GM23338 (cell line): ENCODE data around the gene ARFIP1. TPM values are rescaled to one million over a fixed set of nuclear protein-coding genes. Genes with fewer than 3 reads are reported as not detected.

Experiments
- ATAC-seq: fragments of 200-7000 bp; cut with Tn5 transposase; 3 replicates; pipeline ENCODE4 v1.9.1; 2020
- DNase-seq: peaks from one replicate; pipeline ENCODE4 v3.0.0-alpha.2; 2015; ENCODE audit warnings: low spot score
- H2AFZ ChIP-seq: fragments of 200-600 bp; sonication (generic); 2 replicates; pipeline ENCODE4 v1.8.0; 2016; ENCODE audit warnings: antibody characterized with exemption, mild to moderate bottlenecking, moderate library complexity
- H3F3A ChIP-seq: fragments of 200-600 bp; sonication (generic); replicated peaks from 2 replicates; pipeline ENCODE4 v1.8.0; 2017; ENCODE audit warnings: antibody characterized with exemption, mixed run types, low read depth
- H3K27ac ChIP-seq: fragments of 200-600 bp; sonication (generic); 2 replicates; pipeline ENCODE4 v1.6.1; 2016; ENCODE audit warnings: low read depth
- H3K27me3 ChIP-seq: fragments of 200-600 bp; sonication (generic); 2 replicates; pipeline ENCODE4 v1.8.0; 2016; ENCODE audit warnings: mild to moderate bottlenecking, mixed run types, moderate library complexity; ENCODE audit not compliant: insufficient read depth
- H3K36me3 ChIP-seq: fragments of 200-600 bp; sonication (generic); 2 replicates; pipeline ENCODE4 v1.8.0; 2016; ENCODE audit warnings: mild to moderate bottlenecking; ENCODE audit not compliant: insufficient read depth
- H3K4me1 ChIP-seq: fragments of 200-600 bp; sonication (generic); 2 replicates; pipeline ENCODE4 v1.8.0; 2016; ENCODE audit warnings: mild to moderate bottlenecking, moderate library complexity; ENCODE audit not compliant: insufficient read depth
- H3K4me2 ChIP-seq: fragments of 200-600 bp; sonication (generic); 2 replicates; pipeline ENCODE4 v1.7.1; 2017; ENCODE audit warnings: mixed run types
- H3K4me3 ChIP-seq: fragments of 200-600 bp; sonication (generic); 2 replicates; pipeline ENCODE4 v1.6.1; 2016; ENCODE audit warnings: mixed run types
- H3K79me2 ChIP-seq: fragments of 200-600 bp; sonication (generic); replicated peaks from 2 replicates; pipeline ENCODE4 v1.8.0; 2017; ENCODE audit warnings: mild to moderate bottlenecking; ENCODE audit not compliant: insufficient read depth
- H3K9me2 ChIP-seq: fragments of 200-600 bp; sonication (generic); 2 replicates; pipeline ENCODE4 v1.8.0; 2017; ENCODE audit not compliant: insufficient read depth
- H4K20me1 ChIP-seq: fragments of 200-600 bp; sonication (generic); replicated peaks from 2 replicates; pipeline ENCODE4 v1.8.0; 2017; ENCODE audit warnings: mild to moderate bottlenecking; ENCODE audit not compliant: insufficient read depth
- H3K27ac Mint-ChIP-seq: 2 replicates; pipeline ENCODE4 v1.8.0; 2020; ENCODE audit warnings: inconsistent platforms, mild to moderate bottlenecking, moderate library complexity, mixed read lengths
- H3K27me3 Mint-ChIP-seq: 3 replicates; pipeline ENCODE4 v1.8.0; 2022; ENCODE audit warnings: low read depth, mild to moderate bottlenecking, moderate library complexity, mixed read lengths, inconsistent platforms; ENCODE audit not compliant: insufficient read depth, poor library complexity
- H3K36me3 Mint-ChIP-seq: 3 replicates; pipeline ENCODE4 v1.8.0; 2021; ENCODE audit warnings: low read depth, mild to moderate bottlenecking, inconsistent platforms, moderate library complexity, mixed read lengths
- H3K4me1 Mint-ChIP-seq: 3 replicates; pipeline ENCODE4 v1.8.0; 2020; ENCODE audit warnings: mild to moderate bottlenecking, inconsistent platforms, mixed read lengths
- H3K4me3 Mint-ChIP-seq: 3 replicates; pipeline ENCODE4 v1.8.0; 2021; ENCODE audit warnings: moderate library complexity, mild to moderate bottlenecking, inconsistent platforms, mixed read lengths
- H3K9me3 Mint-ChIP-seq: 3 replicates; pipeline ENCODE4 v1.8.0; 2020; ENCODE audit warnings: moderate library complexity, mild to moderate bottlenecking, inconsistent platforms, mixed read lengths
- CREB1 ChIP-seq: fragments of 250-450 bp; sonication (Bioruptor Pico); IDR thresholded peaks from 2 replicates; pipeline ENCODE4 v1.5.0; 2020; ENCODE audit warnings: low read depth, mild to moderate bottlenecking, moderate library complexity
- EZH2 ChIP-seq: fragments of 200-600 bp; sonication (generic); IDR thresholded peaks from one replicate; pipeline ENCODE4 v1.8.0; 2017; ENCODE audit warnings: antibody characterized with exemption, mild to moderate bottlenecking, low read depth; ENCODE audit not compliant: unreplicated experiment
- EZH2phosphoT487 ChIP-seq: fragments of 200-600 bp; sonication (generic); IDR thresholded peaks from one replicate; pipeline ENCODE4 v1.8.1; 2018; ENCODE audit warnings: antibody characterized with exemption; ENCODE audit not compliant: unreplicated experiment
- JUNB ChIP-seq: IDR thresholded peaks from one replicate; pipeline ENCODE4 v1.6.1; 2016; ENCODE audit warnings: antibody characterized with exemption; ENCODE audit not compliant: unreplicated experiment
- NANOG ChIP-seq: IDR thresholded peaks from 2 replicates; pipeline ENCODE4 v1.6.1; 2016; ENCODE audit warnings: antibody characterized with exemption, borderline replicate concordance
- POLR2AphosphoS5 ChIP-seq: IDR thresholded peaks from 2 replicates; pipeline ENCODE4 v1.6.1; 2016; ENCODE audit warnings: antibody characterized with exemption, low read depth
- STAT1 ChIP-seq: IDR thresholded peaks from one replicate; pipeline ENCODE4 v1.6.1; 2016; ENCODE audit warnings: antibody characterized with exemption; ENCODE audit not compliant: unreplicated experiment
- ZNF114 ChIP-seq: fragments of 250-450 bp; sonication (Bioruptor Pico); IDR thresholded peaks from 2 replicates; pipeline ENCODE4 v1.5.0; 2020; ENCODE audit warnings: mild to moderate bottlenecking, moderate library complexity
- ZNF331 ChIP-seq: fragments of 250-450 bp; sonication (Bioruptor Pico); IDR thresholded peaks from 2 replicates; pipeline ENCODE4 v1.5.0; 2020; ENCODE audit warnings: low read depth, mild to moderate bottlenecking, moderate library complexity
- polyA plus RNA-seq: library from polyadenylated mRNA; unstranded; fragments of >200 nt; fragmentation: Nextera tagmentation; extraction: Ambion mirVana; gene quantifications from 2 replicates; pipeline ENCODE4 v1.2.1, GENCODE V29; 2016
- total RNA-seq: library from RNA; depleted of rRNA; stranded (reverse); fragments of >200 nt; shearing (Covaris generic); gene quantifications from 2 replicates; pipeline ENCODE4 v1.2.3, GENCODE V29; 2014
- TF ChIP-seq, protein P1 (sequence below), 2 experiments: fragments of 200-600 bp in 1 of 2; sonication (generic) in 1 of 2; conservative IDR thresholded peaks; 2 replicates each; pipeline versions ENCODE4 v1.5.1 to v1.6.1; 2016 to 2017; ENCODE audit warnings: antibody characterized with exemption in 2 of 2, low read depth in 2 of 2, mild to moderate bottlenecking in 2 of 2, moderate library complexity in 1 of 2
- TF ChIP-seq, protein P2 (sequence below): IDR thresholded peaks from 2 replicates; pipeline ENCODE4 v1.6.1; 2016; ENCODE audit warnings: antibody characterized with exemption
- TF ChIP-seq, protein P3 (sequence below): IDR thresholded peaks from one replicate; pipeline ENCODE4 v1.6.1; 2018; ENCODE audit warnings: antibody characterized with exemption; ENCODE audit not compliant: unreplicated experiment
- TF ChIP-seq, protein P4 (sequence below): fragments of 250-450 bp; sonication (Bioruptor Pico); IDR thresholded peaks from 2 replicates; pipeline ENCODE4 v1.5.0; 2020; ENCODE audit warnings: mild to moderate bottlenecking, moderate library complexity

ARFIP1 gene
- total and polyA plus RNA-seq, 2 experiments from 2014 or later, result 46.0 to 49.6 TPM

DNA sequence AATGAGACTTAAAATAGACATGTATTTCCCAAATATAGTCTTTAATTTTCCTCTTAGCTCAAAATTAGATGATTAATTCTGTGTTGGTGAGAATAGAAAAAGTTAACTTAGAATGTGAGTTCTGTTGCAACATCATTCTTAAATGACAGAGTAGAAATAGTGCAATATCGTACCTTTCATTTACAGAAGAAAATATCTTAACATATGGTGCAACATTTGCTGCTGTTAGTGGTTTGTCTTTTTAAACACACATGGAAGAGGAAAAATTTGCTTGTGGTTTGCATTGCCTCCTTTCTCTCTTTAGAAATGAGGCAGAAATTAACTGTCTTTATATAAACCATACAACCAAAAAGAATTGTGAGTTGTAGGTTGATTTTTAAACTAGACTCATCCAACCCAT is 117.1 kb downstream of the ARFIP1 start:
- Histone ChIP-seq H3K27ac (no peak overlapping the region), H3K4me2 (no peak overlapping the region), H3F3A (no peaks in the 10 kb centered on the region), H3K36me3 (no peaks in the 10 kb centered on the region), H3K4me1 (0 out of 2 replicates have a peak, but pooled peaks cover 6% of the 10 kb centered on the region), H4K20me1 (no peaks in the 10 kb centered on the region), H3K4me3 (no peak overlapping the region), H3K9me2 (no peaks in the 10 kb centered on the region), H3K27me3 (no peaks in the 10 kb centered on the region), H2AFZ (no peak overlapping the region), H3K79me2 (no peaks in the 10 kb centered on the region)
- TF ChIP-seq, protein P1, sequence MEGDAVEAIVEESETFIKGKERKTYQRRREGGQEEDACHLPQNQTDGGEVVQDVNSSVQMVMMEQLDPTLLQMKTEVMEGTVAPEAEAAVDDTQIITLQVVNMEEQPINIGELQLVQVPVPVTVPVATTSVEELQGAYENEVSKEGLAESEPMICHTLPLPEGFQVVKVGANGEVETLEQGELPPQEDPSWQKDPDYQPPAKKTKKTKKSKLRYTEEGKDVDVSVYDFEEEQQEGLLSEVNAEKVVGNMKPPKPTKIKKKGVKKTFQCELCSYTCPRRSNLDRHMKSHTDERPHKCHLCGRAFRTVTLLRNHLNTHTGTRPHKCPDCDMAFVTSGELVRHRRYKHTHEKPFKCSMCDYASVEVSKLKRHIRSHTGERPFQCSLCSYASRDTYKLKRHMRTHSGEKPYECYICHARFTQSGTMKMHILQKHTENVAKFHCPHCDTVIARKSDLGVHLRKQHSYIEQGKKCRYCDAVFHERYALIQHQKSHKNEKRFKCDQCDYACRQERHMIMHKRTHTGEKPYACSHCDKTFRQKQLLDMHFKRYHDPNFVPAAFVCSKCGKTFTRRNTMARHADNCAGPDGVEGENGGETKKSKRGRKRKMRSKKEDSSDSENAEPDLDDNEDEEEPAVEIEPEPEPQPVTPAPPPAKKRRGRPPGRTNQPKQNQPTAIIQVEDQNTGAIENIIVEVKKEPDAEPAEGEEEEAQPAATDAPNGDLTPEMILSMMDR (conservative IDR thresholded peaks at IDR 0.05; ENCODE audit: low read depth in 2 of 2), result no peak
- TF ChIP-seq EZH2phosphoT487, result no peak
- TF ChIP-seq, protein P2, sequence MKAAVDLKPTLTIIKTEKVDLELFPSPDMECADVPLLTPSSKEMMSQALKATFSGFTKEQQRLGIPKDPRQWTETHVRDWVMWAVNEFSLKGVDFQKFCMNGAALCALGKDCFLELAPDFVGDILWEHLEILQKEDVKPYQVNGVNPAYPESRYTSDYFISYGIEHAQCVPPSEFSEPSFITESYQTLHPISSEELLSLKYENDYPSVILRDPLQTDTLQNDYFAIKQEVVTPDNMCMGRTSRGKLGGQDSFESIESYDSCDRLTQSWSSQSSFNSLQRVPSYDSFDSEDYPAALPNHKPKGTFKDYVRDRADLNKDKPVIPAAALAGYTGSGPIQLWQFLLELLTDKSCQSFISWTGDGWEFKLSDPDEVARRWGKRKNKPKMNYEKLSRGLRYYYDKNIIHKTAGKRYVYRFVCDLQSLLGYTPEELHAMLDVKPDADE, result no peak
- TF ChIP-seq, protein P3, sequence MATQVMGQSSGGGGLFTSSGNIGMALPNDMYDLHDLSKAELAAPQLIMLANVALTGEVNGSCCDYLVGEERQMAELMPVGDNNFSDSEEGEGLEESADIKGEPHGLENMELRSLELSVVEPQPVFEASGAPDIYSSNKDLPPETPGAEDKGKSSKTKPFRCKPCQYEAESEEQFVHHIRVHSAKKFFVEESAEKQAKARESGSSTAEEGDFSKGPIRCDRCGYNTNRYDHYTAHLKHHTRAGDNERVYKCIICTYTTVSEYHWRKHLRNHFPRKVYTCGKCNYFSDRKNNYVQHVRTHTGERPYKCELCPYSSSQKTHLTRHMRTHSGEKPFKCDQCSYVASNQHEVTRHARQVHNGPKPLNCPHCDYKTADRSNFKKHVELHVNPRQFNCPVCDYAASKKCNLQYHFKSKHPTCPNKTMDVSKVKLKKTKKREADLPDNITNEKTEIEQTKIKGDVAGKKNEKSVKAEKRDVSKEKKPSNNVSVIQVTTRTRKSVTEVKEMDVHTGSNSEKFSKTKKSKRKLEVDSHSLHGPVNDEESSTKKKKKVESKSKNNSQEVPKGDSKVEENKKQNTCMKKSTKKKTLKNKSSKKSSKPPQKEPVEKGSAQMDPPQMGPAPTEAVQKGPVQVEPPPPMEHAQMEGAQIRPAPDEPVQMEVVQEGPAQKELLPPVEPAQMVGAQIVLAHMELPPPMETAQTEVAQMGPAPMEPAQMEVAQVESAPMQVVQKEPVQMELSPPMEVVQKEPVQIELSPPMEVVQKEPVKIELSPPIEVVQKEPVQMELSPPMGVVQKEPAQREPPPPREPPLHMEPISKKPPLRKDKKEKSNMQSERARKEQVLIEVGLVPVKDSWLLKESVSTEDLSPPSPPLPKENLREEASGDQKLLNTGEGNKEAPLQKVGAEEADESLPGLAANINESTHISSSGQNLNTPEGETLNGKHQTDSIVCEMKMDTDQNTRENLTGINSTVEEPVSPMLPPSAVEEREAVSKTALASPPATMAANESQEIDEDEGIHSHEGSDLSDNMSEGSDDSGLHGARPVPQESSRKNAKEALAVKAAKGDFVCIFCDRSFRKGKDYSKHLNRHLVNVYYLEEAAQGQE, result no peak
- TF ChIP-seq STAT1, result no peak
- TF ChIP-seq, protein P4, sequence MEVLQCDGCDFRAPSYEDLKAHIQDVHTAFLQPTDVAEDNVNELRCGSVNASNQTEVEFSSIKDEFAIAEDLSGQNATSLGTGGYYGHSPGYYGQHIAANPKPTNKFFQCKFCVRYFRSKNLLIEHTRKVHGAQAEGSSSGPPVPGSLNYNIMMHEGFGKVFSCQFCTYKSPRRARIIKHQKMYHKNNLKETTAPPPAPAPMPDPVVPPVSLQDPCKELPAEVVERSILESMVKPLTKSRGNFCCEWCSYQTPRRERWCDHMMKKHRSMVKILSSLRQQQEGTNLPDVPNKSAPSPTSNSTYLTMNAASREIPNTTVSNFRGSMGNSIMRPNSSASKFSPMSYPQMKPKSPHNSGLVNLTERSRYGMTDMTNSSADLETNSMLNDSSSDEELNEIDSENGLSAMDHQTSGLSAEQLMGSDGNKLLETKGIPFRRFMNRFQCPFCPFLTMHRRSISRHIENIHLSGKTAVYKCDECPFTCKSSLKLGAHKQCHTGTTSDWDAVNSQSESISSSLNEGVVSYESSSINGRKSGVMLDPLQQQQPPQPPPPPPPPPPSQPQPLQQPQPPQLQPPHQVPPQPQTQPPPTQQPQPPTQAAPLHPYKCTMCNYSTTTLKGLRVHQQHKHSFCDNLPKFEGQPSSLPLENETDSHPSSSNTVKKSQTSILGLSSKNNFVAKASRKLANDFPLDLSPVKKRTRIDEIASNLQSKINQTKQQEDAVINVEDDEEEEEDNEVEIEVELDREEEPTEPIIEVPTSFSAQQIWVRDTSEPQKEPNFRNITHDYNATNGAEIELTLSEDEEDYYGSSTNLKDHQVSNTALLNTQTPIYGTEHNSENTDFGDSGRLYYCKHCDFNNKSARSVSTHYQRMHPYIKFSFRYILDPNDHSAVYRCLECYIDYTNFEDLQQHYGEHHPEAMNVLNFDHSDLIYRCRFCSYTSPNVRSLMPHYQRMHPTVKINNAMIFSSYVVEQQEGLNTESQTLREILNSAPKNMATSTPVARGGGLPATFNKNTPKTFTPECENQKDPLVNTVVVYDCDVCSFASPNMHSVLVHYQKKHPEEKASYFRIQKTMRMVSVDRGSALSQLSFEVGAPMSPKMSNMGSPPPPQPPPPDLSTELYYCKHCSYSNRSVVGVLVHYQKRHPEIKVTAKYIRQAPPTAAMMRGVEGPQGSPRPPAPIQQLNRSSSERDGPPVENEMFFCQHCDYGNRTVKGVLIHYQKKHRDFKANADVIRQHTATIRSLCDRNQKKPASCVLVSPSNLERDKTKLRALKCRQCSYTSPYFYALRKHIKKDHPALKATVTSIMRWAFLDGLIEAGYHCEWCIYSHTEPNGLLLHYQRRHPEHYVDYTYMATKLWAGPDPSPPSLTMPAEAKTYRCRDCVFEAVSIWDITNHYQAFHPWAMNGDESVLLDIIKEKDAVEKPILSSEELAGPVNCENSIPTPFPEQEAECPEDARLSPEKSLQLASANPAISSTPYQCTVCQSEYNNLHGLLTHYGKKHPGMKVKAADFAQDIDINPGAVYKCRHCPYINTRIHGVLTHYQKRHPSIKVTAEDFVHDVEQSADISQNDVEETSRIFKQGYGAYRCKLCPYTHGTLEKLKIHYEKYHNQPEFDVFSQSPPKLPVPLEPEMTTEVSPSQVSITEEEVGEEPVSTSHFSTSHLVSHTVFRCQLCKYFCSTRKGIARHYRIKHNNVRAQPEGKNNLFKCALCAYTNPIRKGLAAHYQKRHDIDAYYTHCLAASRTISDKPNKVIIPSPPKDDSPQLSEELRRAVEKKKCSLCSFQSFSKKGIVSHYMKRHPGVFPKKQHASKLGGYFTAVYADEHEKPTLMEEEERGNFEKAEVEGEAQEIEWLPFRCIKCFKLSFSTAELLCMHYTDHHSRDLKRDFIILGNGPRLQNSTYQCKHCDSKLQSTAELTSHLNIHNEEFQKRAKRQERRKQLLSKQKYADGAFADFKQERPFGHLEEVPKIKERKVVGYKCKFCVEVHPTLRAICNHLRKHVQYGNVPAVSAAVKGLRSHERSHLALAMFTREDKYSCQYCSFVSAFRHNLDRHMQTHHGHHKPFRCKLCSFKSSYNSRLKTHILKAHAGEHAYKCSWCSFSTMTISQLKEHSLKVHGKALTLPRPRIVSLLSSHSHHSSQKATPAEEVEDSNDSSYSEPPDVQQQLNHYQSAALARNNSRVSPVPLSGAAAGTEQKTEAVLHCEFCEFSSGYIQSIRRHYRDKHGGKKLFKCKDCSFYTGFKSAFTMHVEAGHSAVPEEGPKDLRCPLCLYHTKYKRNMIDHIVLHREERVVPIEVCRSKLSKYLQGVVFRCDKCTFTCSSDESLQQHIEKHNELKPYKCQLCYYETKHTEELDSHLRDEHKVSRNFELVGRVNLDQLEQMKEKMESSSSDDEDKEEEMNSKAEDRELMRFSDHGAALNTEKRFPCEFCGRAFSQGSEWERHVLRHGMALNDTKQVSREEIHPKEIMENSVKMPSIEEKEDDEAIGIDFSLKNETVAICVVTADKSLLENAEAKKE (CRISPR knock-in tag), result no peak
- TF ChIP-seq ZNF114 (CRISPR knock-in tag), result no peak
- TF ChIP-seq NANOG, result no peak
- TF ChIP-seq JUNB, result no peak
- TF ChIP-seq CREB1, result no peak
- no peak for TF ChIP-seq ZNF331 (CRISPR knock-in tag)
- TF ChIP-seq EZH2, result no peak
- no peak for TF ChIP-seq POLR2AphosphoS5
- Mint-ChIP-seq H3K27ac (no peak overlapping the region), H3K4me1 (peaks cover 3% of the 10 kb centered on the region; the same call in 2 of the 3 replicates), H3K9me3 (no peaks in the 10 kb centered on the region), H3K27me3 (no peaks in the 10 kb centered on the region), H3K36me3 (peaks cover 4% of the 10 kb centered on the region; the same call in 2 of the 3 replicates), H3K4me3 (no peak overlapping the region)
- ATAC-seq (no peak), DNase-seq (no peak)
